Calu3 (cell line): ENCODE data around the gene GNG12. TPM values are rescaled to one million over a fixed set of nuclear protein-coding genes. Genes with fewer than 3 reads are reported as not detected.

ENCODE experiments used
- BruUV-seq: library from RNA; stranded (reverse); fragments of 400-500 nt; replicated peaks from 2 replicates; lab custom pipeline; 2021; lab: Mats Ljungman, UMichigan
- CTCF ChIA-PET: fragments of 300-600 bp; sonication (Branson Sonifier 250); formaldehyde crosslinking; loops from one replicate; lab custom pipeline; 2022; ENCODE audit warnings: antibody characterized with exemption; lab: Charles Lee
- DNase-seq: peaks from one replicate; pipeline ENCODE4 v3.0.0; 2022
- H3K27ac Mint-ChIP-seq: one replicate; pipeline ENCODE4 v1.8.0; 2022; ENCODE audit warnings: mixed read lengths; ENCODE audit not compliant: unreplicated experiment
- H3K27me3 Mint-ChIP-seq: one replicate; pipeline ENCODE4 v1.8.0; 2022; ENCODE audit warnings: mixed read lengths; ENCODE audit not compliant: unreplicated experiment
- H3K36me3 Mint-ChIP-seq: one replicate; pipeline ENCODE4 v1.8.0; 2022; ENCODE audit warnings: mild to moderate bottlenecking, moderate library complexity, mixed read lengths; ENCODE audit not compliant: insufficient read depth, unreplicated experiment
- H3K4me1 Mint-ChIP-seq: one replicate; pipeline ENCODE4 v1.8.0; 2022; ENCODE audit warnings: mild to moderate bottlenecking, low read depth, mixed read lengths; ENCODE audit not compliant: unreplicated experiment
- H3K4me3 Mint-ChIP-seq: one replicate; pipeline ENCODE4 v1.8.0; 2022; ENCODE audit warnings: mild to moderate bottlenecking, low read depth, moderate library complexity, mixed read lengths; ENCODE audit not compliant: unreplicated experiment
- H3K9me3 Mint-ChIP-seq: one replicate; pipeline ENCODE4 v1.8.0; 2022; ENCODE audit warnings: low read depth, mixed read lengths; ENCODE audit not compliant: unreplicated experiment
- CTCF ChIP-seq: fragments of 200-600 bp; IDR thresholded peaks from one replicate; pipeline ENCODE4 v1.8.0; 2022; ENCODE audit warnings: antibody characterized with exemption; ENCODE audit not compliant: unreplicated experiment
- intact Hi-C: fragments of 100-400 bp; cut with micrococcal nuclease; formaldehyde crosslinking; loops from one replicate; pipeline ENCODE4 v1.10.0; 2022; ENCODE audit not compliant: unreplicated experiment
- total RNA-seq: library from RNA; stranded (reverse); gene quantifications from 2 replicates; pipeline ENCODE4 v1.2.3, GENCODE V29; 2022

Gene GNG12
- total RNA-seq, 1 experiment from 2014 or later = 85.6 TPM

DNA sequence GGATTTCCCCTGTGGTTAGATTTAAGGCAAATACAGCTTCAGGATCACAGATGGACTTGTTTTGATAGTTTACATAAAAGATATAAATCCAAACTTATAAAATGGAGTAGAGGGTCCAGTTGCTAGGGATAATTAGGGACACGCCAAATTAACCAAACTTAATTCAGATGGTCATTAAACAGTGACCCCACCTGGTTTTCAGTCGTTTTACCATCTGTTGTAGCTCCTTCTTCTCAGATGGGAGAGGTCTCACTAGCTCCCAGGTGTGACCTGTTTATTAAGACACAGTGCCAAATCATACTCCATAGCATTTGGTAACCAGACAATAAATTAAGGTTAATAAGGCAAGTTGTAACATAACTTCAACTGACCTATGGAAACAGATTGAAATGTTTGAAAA, 156.3 kb downstream of the GNG12 start:
- intact Hi-C loops = no loop called here
- BruUV-seq = no TSS peak
- CTCF ChIA-PET = no interaction called here
- H3K36me3 Mint-ChIP-seq = no peaks in the 10 kb centered on the region
- no peak for TF ChIP-seq CTCF
- no peak overlapping the region for H3K4me3 Mint-ChIP-seq
- no peaks in the 10 kb centered on the region for H3K4me1 Mint-ChIP-seq
- no peaks in the 10 kb centered on the region for H3K27me3 Mint-ChIP-seq
- no peaks in the 10 kb centered on the region for H3K9me3 Mint-ChIP-seq
- no peak overlapping the region for H3K27ac Mint-ChIP-seq
- DNase-seq = no peak

- Mint-ChIP-seq H3K27ac (no peak overlapping the region), H3K4me3 (no peak overlapping the region), H3K9me3 (no peaks in the 10 kb centered on the region), H3K36me3 (no peaks in the 10 kb centered on the region), H3K4me1 (no peaks in the 10 kb centered on the region), H3K27me3 (no peaks in the 10 kb centered on the region)
- CTCF ChIA-PET = no interaction called here
- DNase-seq = no peak
- no peak for TF ChIP-seq CTCF
- intact Hi-C loops = no loop called here
- no TSS peak for BruUV-seq
Observed at GRCh38 chr1:67676287-67676686, 157.0 kb downstream of the GNG12 start.

GRCh38 chr1:67675800-67676199, 157.5 kb downstream of the GNG12 start:
- TF ChIP-seq CTCF = no peak
- Mint-ChIP-seq H3K27me3 (no peaks in the 10 kb centered on the region), H3K27ac (no peak overlapping the region), H3K36me3 (no peaks in the 10 kb centered on the region), H3K4me1 (no peaks in the 10 kb centered on the region), H3K9me3 (no peaks in the 10 kb centered on the region), H3K4me3 (no peak overlapping the region)
- no peak for DNase-seq
- CTCF ChIA-PET = no interaction called here
- intact Hi-C loops = no loop called here
- BruUV-seq = no TSS peak

GRCh38 chr1:67674260-67675011, 158.8 kb downstream of the GNG12 start:
- Mint-ChIP-seq H3K27me3 (no peaks in the 10 kb centered on the region), H3K27ac (no peak overlapping the region), H3K4me3 (no peak overlapping the region), H3K36me3 (no peaks in the 10 kb centered on the region), H3K4me1 (no peaks in the 10 kb centered on the region), H3K9me3 (no peaks in the 10 kb centered on the region)
- no peak for DNase-seq
- intact Hi-C loops = no loop called here
- TF ChIP-seq CTCF = no peak
- CTCF ChIA-PET = interaction anchor here (0.6 kb wide), 2 partner anchors 11 to 701 kb away, joined by 3 to 4 read pairs; partner anchors contain the start of gene GADD45A
- no TSS peak for BruUV-seq
